ENCODE measurements around the gene GALNT14. TPM values are rescaled to one million over a fixed set of nuclear protein-coding genes. Genes with fewer than 3 reads are reported as not detected.

Gene GALNT14
- total RNA-seq, 1 donor from 2014 or later: 0.33 TPM

DNA sequence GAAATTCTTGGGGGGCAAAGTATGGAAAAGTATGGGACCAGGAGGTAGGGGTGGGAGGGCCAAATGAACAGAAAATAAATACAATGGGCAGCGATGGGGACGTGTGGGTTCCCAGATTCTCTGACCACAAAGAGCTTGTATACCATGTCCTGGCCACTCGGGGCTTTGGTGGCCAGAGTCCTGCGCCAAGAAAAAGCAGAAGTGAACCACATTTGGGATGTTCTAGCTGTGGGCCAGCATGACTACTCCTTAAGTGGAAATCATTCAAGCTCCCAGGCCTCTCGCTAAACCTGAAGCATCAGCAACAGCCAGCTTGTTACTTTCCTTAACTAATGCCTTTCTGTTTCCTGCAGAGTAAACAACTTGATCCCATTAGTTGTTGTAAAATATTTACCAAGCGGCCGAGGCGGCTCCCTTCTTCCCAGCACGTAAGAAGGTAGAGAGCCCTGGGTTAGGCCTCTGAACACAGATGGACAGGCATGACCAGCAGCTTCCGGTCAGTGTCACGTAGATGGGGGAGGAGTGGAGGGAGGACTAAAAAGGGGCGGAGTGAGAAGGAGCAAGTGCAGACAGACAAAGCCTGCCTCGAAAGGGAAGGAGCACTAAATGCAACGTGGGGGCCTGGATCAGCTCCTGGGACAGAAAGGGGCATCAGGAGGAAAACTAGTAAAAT lies 88.2 kb downstream of the GALNT14 start:
- H3K36me3 Mint-ChIP-seq (ENCODE audit: low read depth): no peaks in the 10 kb centered on the region
- no peak overlapping the region for H3K4me3 Mint-ChIP-seq
- H3K27me3 Mint-ChIP-seq: no peaks in the 10 kb centered on the region
- intact Hi-C loops (cut with micrococcal nuclease): no loop called here
- H3K27ac Mint-ChIP-seq: no peak overlapping the region
- H3K4me1 Mint-ChIP-seq: peaks cover 5% of the 10 kb centered on the region
- H3K9me3 Mint-ChIP-seq: no peaks in the 10 kb centered on the region
- no peak for DNase-seq

DNA sequence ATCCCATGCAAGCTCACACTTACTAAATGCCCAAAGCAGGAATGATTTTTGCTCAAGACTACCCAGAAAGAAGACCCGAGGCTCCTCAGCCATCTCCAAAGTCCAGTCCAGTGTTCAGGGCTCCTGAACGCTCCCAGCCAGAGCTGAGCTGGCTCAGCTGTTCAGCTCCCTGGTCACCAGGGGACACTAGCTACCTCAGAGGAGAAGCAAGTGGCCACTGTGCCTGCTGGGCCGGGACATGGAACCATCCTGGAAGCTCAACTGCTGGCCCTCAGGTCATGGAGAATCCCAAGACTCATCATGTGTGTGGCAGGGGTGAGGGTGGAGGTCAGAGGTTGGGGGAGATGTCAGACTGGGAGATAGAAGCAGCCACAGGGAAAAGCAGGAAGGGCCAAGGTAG lies 89.0 kb downstream of the GALNT14 start:
- Mint-ChIP-seq H3K4me1 (peaks cover 5% of the 10 kb centered on the region), H3K9me3 (no peaks in the 10 kb centered on the region), H3K27me3 (no peaks in the 10 kb centered on the region), H3K36me3 (ENCODE audit: low read depth) (no peaks in the 10 kb centered on the region), H3K27ac (no peak overlapping the region), H3K4me3 (no peak overlapping the region)
- DNase-seq: no peak
- intact Hi-C loops (cut with micrococcal nuclease): no loop called here

DNA sequence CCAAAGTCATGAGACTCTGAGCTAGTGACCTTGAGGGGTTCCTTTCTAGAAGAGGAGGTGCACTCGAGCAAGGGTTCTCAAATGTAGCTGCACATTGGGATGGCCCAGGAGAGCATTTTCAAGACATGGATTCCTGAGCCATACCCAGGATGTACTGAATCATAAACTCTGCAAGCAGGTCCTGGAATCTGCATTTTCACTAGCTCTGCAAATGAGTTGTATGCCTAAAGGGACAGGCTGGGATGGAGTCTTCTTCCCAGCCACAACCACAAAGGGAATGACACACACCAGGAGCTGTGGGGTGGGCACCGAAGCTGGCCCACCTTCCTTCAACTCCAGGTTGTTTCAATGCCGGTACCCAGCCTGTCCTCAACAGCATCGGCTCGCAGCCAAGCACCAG lies 90.6 kb downstream of the GALNT14 start:
- Mint-ChIP-seq H3K27ac (no peak overlapping the region), H3K4me3 (no peak overlapping the region), H3K27me3 (no peaks in the 10 kb centered on the region), H3K9me3 (no peaks in the 10 kb centered on the region), H3K36me3 (ENCODE audit: low read depth) (no peaks in the 10 kb centered on the region), H3K4me1 (peaks cover 5% of the 10 kb centered on the region)
- DNase-seq: no peak
- intact Hi-C loops (cut with micrococcal nuclease): no loop called here

DNA sequence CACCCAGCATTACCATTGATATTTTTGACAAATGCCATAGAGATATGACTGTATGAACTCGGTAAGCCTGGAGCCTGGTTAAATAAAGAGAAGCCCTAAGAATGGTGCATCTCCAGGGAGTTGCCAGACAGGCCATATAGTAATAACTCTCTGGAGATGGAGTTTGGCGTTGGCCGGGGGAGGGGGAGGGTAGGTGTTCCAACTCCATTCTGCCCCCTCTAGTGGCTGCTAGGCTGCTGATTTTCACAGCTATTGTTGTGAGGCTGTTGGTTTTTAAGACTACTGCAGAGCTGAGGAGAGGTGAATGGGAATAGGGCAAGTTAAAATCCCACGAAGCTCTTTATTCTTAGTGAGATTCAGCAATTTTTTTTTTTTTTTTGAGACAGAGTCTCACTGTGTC lies 99.9 kb downstream of the GALNT14 start:
- H3K27ac Mint-ChIP-seq: no peak overlapping the region
- intact Hi-C loops (cut with micrococcal nuclease): no loop called here
- no peak for DNase-seq
- H3K36me3 Mint-ChIP-seq (ENCODE audit: low read depth): no peaks in the 10 kb centered on the region
- H3K27me3 Mint-ChIP-seq: no peaks in the 10 kb centered on the region
- H3K9me3 Mint-ChIP-seq: peaks cover 16% of the 10 kb centered on the region
- H3K4me1 Mint-ChIP-seq: no peaks in the 10 kb centered on the region
- H3K4me3 Mint-ChIP-seq: no peak overlapping the region

DNA sequence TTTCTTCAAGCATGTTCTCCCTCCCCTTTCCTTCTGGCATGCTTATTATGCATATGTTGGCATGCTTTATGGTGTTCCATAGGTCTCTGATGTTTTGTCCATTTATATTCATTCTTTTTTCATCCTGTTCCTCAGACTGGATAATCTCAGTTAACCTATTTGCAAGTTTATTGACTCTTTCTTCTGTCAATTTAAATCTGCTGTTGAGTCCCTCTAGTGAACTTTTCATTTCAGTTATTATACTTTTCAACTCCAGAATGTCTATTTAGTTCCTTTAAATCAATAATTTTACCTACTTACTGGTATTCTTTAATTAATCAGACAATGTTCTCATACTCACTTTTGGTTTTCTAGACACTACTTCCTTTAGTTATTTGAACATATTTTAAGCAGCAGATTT lies 101.2 kb downstream of the GALNT14 start:
- H3K4me1 Mint-ChIP-seq: no peaks in the 10 kb centered on the region
- H3K27ac Mint-ChIP-seq: no peak overlapping the region
- peaks cover 16% of the 10 kb centered on the region for H3K9me3 Mint-ChIP-seq
- no peaks in the 10 kb centered on the region for H3K27me3 Mint-ChIP-seq
- no peaks in the 10 kb centered on the region for H3K36me3 Mint-ChIP-seq (ENCODE audit: low read depth)
- no peak overlapping the region for H3K4me3 Mint-ChIP-seq
- intact Hi-C loops (cut with micrococcal nuclease): no loop called here
- DNase-seq: no peak

DNA sequence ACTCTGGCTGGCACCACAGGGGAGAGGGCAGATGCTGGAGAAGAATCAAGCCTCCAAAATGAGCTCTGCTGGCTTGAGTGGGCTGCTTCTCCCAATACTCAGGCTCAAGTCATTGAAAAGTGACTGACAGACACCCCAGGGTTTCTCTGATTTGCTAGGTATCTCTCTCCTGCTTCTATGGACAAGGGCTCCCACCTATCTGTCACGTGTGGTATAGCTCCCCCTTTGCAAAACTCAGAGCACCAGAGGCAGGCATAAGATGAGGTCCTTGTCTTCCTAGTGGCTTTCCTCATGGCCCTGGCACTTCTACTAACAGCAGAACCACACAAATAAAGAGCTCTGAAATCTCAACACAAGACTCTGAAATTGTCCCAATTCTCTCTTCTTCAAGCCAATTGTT lies 105.2 kb downstream of the GALNT14 start:
- peaks cover 10% of the 10 kb centered on the region for H3K9me3 Mint-ChIP-seq
- H3K4me1 Mint-ChIP-seq: no peaks in the 10 kb centered on the region
- H3K4me3 Mint-ChIP-seq: no peak overlapping the region
- no peak overlapping the region for H3K27ac Mint-ChIP-seq
- intact Hi-C loops (cut with micrococcal nuclease): no loop called here
- no peaks in the 10 kb centered on the region for H3K36me3 Mint-ChIP-seq (ENCODE audit: low read depth)
- DNase-seq: no peak
- H3K27me3 Mint-ChIP-seq: no peaks in the 10 kb centered on the region

DNA sequence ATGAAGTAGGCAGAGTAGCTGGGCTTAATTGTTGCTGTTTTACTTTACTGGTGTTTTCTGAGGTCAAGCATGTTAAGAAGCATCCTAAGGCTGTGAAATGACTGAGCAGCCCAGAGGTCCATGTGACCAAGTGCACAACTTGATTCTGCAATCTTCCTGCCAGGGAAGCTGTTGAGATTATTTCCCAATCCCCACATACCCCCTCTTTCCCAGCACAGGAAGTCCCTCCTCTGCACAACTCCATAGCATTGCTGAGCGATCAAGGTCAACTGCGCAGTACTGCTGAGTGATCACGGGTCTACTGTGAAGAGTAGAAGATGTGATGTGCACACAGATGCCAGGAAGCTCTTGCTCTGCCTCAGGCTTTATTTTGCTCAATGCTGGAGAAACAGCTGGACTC lies 105.8 kb downstream of the GALNT14 start:
- Mint-ChIP-seq H3K27ac (no peak overlapping the region), H3K4me1 (no peaks in the 10 kb centered on the region), H3K4me3 (no peak overlapping the region), H3K36me3 (ENCODE audit: low read depth) (no peaks in the 10 kb centered on the region), H3K27me3 (no peaks in the 10 kb centered on the region), H3K9me3 (peaks cover 8% of the 10 kb centered on the region)
- intact Hi-C loops (cut with micrococcal nuclease): no loop called here
- DNase-seq: no peak

DNA sequence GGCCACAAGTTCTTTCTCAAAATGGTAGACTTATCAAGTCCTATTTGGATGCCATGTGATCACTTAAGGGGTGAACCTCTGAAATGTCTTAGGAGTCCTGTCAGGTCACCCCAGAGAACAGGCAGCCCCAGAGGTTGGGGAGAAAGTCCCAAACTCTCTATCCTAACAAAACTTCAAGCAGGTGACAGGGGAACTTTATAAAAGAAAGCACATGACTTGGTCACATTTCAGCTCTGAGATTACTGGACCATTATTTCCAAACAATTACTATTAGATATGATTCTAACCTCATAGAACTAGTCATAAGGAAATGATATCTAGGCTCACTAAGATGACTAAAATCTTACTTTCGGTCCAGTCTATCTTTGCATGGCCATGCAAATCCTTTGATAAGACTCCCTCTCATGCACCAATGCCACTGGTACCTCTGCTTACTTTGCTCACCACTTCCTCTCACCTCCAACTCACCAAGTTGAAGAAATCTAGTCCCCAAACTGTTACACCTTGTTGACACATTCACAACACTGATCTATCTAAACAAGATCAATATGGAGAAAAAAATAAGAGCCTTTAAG lies 107.0 kb downstream of the GALNT14 start:
- H3K4me1 Mint-ChIP-seq: no peaks in the 10 kb centered on the region
- H3K27ac Mint-ChIP-seq: no peak overlapping the region
- intact Hi-C loops (cut with micrococcal nuclease): no loop called here
- no peaks in the 10 kb centered on the region for H3K27me3 Mint-ChIP-seq
- no peaks in the 10 kb centered on the region for H3K9me3 Mint-ChIP-seq
- H3K4me3 Mint-ChIP-seq: no peak overlapping the region
- H3K36me3 Mint-ChIP-seq (ENCODE audit: low read depth): no peaks in the 10 kb centered on the region
- DNase-seq: no peak

DNA sequence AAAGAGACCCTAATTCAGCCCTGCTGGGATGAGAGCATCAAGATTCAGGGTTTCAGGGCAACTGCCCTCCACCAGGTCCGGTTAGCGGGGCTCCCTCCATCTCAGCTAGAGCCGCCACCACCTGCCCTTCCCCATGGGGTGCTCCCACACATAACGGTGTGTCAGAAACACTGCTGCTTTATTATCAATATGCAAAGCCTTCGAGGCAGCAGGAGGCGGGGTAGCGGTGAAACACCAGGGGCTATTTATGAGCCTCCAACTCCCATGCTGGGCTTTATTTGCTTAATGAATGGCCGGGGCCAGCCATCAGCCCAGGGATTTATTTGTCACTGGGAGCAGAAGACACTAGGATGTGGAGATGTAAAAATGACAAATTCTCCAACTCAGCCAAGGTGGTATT lies 109.8 kb downstream of the GALNT14 start:
- Mint-ChIP-seq H3K27me3 (no peaks in the 10 kb centered on the region), H3K36me3 (ENCODE audit: low read depth) (no peaks in the 10 kb centered on the region), H3K4me3 (no peak overlapping the region), H3K27ac (no peak overlapping the region), H3K9me3 (no peaks in the 10 kb centered on the region), H3K4me1 (no peaks in the 10 kb centered on the region)
- no peak for DNase-seq
- intact Hi-C loops (cut with micrococcal nuclease): no loop called here

DNA sequence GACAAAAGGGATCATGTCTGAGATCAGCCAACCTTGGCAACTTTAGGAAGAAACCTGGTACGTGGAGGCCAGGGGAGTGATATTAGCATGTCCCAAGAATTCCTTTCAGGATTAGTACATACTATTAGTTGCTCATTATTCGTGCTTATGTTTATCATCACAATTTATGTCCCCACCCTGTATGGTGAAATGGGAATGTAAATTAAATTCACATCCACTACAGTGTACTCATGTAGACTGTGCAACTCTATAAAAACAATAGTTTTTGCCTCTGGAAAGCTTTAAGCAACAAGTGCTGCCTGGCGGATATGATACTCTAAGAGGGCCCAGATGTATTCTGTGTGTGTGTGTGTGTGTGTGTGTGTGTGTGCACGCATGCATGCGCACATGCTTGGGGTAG lies 110.7 kb downstream of the GALNT14 start:
- Mint-ChIP-seq H3K4me3 (no peak overlapping the region), H3K9me3 (no peaks in the 10 kb centered on the region), H3K36me3 (ENCODE audit: low read depth) (no peaks in the 10 kb centered on the region), H3K27ac (no peak overlapping the region), H3K27me3 (no peaks in the 10 kb centered on the region), H3K4me1 (no peaks in the 10 kb centered on the region)
- intact Hi-C loops (cut with micrococcal nuclease): no loop called here
- no peak for DNase-seq

DNA sequence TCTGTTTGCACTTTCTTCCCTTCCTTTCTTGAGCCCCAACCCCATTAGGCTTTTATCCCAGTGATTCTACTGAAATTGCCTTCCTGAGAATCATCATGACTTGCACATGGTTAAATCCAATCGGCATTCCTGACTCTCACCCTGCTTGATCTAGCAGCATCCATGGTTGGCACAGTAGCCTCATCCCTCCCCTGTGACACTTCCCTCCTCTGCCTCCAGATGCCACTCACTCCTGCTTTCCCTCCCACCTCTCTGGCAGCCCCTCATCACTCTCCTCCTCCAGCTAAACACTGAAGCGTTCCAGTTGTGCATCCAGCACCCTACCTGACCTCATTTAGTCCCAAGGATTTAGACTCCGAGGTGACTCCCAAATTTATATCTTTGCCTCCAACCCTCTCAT lies 114.7 kb downstream of the GALNT14 start:
- H3K4me3 Mint-ChIP-seq: no peak overlapping the region
- H3K27ac Mint-ChIP-seq: no peak overlapping the region
- no peak for DNase-seq
- no peaks in the 10 kb centered on the region for H3K9me3 Mint-ChIP-seq
- intact Hi-C loops (cut with micrococcal nuclease): no loop called here
- H3K27me3 Mint-ChIP-seq: no peaks in the 10 kb centered on the region
- no peaks in the 10 kb centered on the region for H3K36me3 Mint-ChIP-seq (ENCODE audit: low read depth)
- H3K4me1 Mint-ChIP-seq: no peaks in the 10 kb centered on the region

DNA sequence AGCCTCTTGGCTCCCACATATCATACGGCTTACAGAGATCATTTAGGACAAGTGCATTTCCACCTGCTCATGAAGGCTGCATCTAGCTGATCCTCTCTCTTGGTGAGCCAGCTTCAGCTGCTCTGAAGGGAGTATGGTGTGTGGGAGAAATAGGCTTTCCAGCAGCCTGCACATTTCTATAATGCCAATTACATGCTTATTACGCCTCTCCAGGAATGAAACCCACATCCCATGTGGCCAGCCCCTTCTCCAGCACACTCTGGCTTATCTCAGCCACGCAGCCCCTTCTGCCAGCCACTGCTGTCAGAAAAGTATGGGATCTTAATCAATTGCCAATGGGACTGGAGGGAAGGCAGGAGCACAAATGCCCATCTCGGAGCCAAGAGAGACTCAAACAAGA lies 117.5 kb downstream of the GALNT14 start:
- H3K36me3 Mint-ChIP-seq (ENCODE audit: low read depth): no peaks in the 10 kb centered on the region
- H3K4me1 Mint-ChIP-seq: no peaks in the 10 kb centered on the region
- intact Hi-C loops (cut with micrococcal nuclease): no loop called here

DNA sequence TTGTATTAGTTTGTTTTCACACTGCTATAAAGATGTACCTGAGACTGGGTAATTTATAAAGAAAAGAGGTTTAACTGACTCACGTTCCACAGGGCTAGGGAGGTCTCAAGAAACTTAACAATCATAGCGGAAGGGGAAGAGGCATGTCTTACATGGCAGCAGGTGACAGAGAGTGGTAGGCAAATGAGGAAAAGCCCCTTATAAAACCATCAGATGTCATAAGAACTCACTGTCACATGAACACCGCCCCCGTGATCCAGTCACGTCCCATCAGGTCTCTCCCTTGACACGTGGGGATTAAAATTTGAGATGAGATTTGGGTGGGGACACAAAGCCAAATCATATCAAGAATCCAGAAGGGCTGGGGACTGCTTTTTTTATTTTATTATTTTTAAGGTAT lies 120.0 kb downstream of the GALNT14 start:
- DNase-seq: no peak
- H3K9me3 Mint-ChIP-seq: no peaks in the 10 kb centered on the region
- no peak overlapping the region for H3K4me3 Mint-ChIP-seq
- intact Hi-C loops (cut with micrococcal nuclease): no loop called here
- H3K4me1 Mint-ChIP-seq: no peaks in the 10 kb centered on the region
- no peak overlapping the region for H3K27ac Mint-ChIP-seq
- no peaks in the 10 kb centered on the region for H3K36me3 Mint-ChIP-seq (ENCODE audit: low read depth)
- no peaks in the 10 kb centered on the region for H3K27me3 Mint-ChIP-seq

More for the DNA sequence above, 117.5 kb downstream of the GALNT14 start:
- Mint-ChIP-seq H3K27me3 (no peaks in the 10 kb centered on the region), H3K4me3 (no peak overlapping the region), H3K27ac (no peak overlapping the region), H3K9me3 (no peaks in the 10 kb centered on the region)
- DNase-seq: no peak

DNA sequence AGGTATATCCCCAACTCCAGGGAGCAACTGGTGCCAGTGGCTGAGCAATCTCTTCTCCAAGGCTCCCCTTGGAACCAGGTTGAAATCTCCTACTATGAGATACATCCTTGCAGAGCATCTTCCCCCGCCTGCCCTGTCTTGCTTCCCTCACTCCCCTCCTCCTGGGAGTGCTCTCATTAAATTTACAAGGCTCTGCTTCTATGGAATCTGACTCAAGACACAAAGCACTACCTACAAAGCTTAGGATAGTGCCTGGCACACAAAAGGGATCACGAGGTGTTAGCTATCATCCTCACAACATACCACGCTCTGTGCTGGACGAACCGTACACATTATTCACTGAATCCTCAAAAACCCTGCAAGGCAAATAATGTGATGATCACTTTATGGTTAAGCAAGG lies 121.6 kb downstream of the GALNT14 start:
- Mint-ChIP-seq H3K9me3 (no peaks in the 10 kb centered on the region), H3K27ac (no peak overlapping the region), H3K27me3 (no peaks in the 10 kb centered on the region), H3K36me3 (ENCODE audit: low read depth) (no peaks in the 10 kb centered on the region), H3K4me1 (no peaks in the 10 kb centered on the region), H3K4me3 (no peak overlapping the region)
- no peak for DNase-seq
- intact Hi-C loops (cut with micrococcal nuclease): no loop called here

DNA sequence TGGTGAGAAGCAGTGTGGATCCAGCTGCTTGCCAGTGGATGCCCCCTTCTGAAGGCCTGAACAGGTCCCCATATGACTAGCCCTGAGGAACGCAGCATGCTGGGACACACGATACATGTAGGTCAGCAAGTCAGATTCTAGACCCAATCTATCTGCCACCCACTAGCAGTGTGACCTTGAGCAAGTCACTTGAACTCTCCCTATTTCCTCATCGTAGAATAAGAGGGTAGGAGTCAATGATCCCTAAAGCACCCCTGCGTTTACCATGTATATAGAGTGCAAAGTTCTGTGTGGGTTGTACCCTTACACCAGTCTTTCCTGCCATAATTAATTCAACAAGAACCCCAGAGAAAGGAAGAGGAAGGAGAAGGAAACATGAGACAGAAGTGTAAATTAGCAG lies 123.7 kb downstream of the GALNT14 start:
- intact Hi-C loops (cut with micrococcal nuclease): no loop called here
- Mint-ChIP-seq H3K36me3 (ENCODE audit: low read depth) (no peaks in the 10 kb centered on the region), H3K9me3 (no peaks in the 10 kb centered on the region), H3K27me3 (peaks cover 3% of the 10 kb centered on the region), H3K27ac (no peak overlapping the region), H3K4me1 (no peaks in the 10 kb centered on the region), H3K4me3 (no peak overlapping the region)
- no peak for DNase-seq

Measured in activated CD4-positive, alpha-beta T cell treated with anti-CD3 and anti-CD28 coated beads, Interleukin-2, amount 10 ng/mL, durations not matched to agents 24 days and 14 days (primary cell).